DND-41 (cell line): ENCODE data around the gene USB1.

Experiments used
- ATAC-seq: fragments of 200-7000 bp; cut with Tn5 transposase; 3 replicates; pipeline ENCODE4 v1.9.1; 2021; ENCODE audit warnings: low read depth; ENCODE audit not compliant: insufficient read depth
- DNase-seq: peaks from one replicate; pipeline ENCODE4 v3.0.0-alpha.2; 2020
- H2AFZ ChIP-seq: 2 replicates; pipeline ENCODE4 v1.6.0; 2012; ENCODE audit warnings: low read depth, low read length
- H3K27ac ChIP-seq: 2 replicates; pipeline ENCODE4 v1.5.1; 2012; ENCODE audit warnings: low read length, inconsistent platforms
- H3K27me3 ChIP-seq: fragments of 200-600 bp; sonication (generic); 2 replicates; pipeline ENCODE4 v1.6.0; 2012; ENCODE audit warnings: low read length, mild to moderate bottlenecking, inconsistent platforms; ENCODE audit not compliant: insufficient read depth, poor library complexity
- H3K36me3 ChIP-seq: 2 replicates; pipeline ENCODE4 v1.5.1; 2012; ENCODE audit warnings: low read length, inconsistent platforms; ENCODE audit not compliant: insufficient read depth
- H3K4me1 ChIP-seq: 2 replicates; pipeline ENCODE4 v1.5.1; 2012; ENCODE audit warnings: mild to moderate bottlenecking, low read length; ENCODE audit not compliant: insufficient read depth
- H3K4me2 ChIP-seq: 2 replicates; pipeline ENCODE4 v1.6.0; 2012; ENCODE audit warnings: mild to moderate bottlenecking, moderate library complexity, low read length, inconsistent platforms; ENCODE audit not compliant: insufficient read depth
- H3K4me3 ChIP-seq, 2 experiments: fragments of 200-600 bp in 1 of 2; shearing (Covaris generic) in 1 of 2; 2 replicates each; pipeline ENCODE4 v1.5.1; 2012 to 2016; ENCODE audit warnings: inconsistent platforms in 2 of 2, low read length in 2 of 2, mild to moderate bottlenecking in 2 of 2, low read depth in 1 of 2, moderate library complexity in 1 of 2
- H3K79me2 ChIP-seq: 2 replicates; pipeline ENCODE4 v1.6.0; 2012; ENCODE audit warnings: low read length, inconsistent platforms; ENCODE audit not compliant: insufficient read depth
- H3K9ac ChIP-seq: 2 replicates; pipeline ENCODE4 v1.6.0; 2012; ENCODE audit warnings: low read depth, mild to moderate bottlenecking, inconsistent platforms, low read length, moderate library complexity
- H3K9me3 ChIP-seq: 2 replicates; pipeline ENCODE4 v1.5.1; 2012; ENCODE audit warnings: low read length, moderate library complexity, mild to moderate bottlenecking, inconsistent platforms; ENCODE audit not compliant: insufficient read depth, severe bottlenecking
- H4K20me1 ChIP-seq: 2 replicates; pipeline ENCODE4 v1.6.0; 2012; ENCODE audit warnings: low read length; ENCODE audit not compliant: insufficient read depth
- EZH2 ChIP-seq: IDR thresholded peaks from 3 replicates; pipeline ENCODE4 v1.6.1; 2012; ENCODE audit warnings: borderline replicate concordance, low read depth, mild to moderate bottlenecking, moderate library complexity, low read length, inconsistent platforms; ENCODE audit not compliant: severe bottlenecking
- TF ChIP-seq, protein P1 (sequence below): IDR thresholded peaks from 2 replicates; pipeline ENCODE4 v1.5.1; 2012; ENCODE audit warnings: borderline replicate concordance, low read length, moderate library complexity, mild to moderate bottlenecking; ENCODE audit not compliant: poor library complexity, severe bottlenecking; ENCODE audit errors: extremely low read depth

The USB1 gene, protein sequence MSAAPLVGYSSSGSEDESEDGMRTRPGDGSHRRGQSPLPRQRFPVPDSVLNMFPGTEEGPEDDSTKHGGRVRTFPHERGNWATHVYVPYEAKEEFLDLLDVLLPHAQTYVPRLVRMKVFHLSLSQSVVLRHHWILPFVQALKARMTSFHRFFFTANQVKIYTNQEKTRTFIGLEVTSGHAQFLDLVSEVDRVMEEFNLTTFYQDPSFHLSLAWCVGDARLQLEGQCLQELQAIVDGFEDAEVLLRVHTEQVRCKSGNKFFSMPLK

GRCh38 chr16:58000706-58001676 lies at the start of gene USB1:
Gene USB1, plus strand, starts transcription at chr16:58001407. Its CDS starts 77 bp downstream, at chr16:58001484.
- H3K27me3 ChIP-seq: no peaks in the 10 kb centered on the region
- ATAC-seq (peak; percentile 88), DNase-seq (peak; percentile 90)
- H3K4me3 ChIP-seq: peak within 1 kb of the TSS; percentile 85 to 98
- H3K79me2 ChIP-seq: peaks cover 22% of the 10 kb centered on the region
- peak within 1 kb of the TSS; percentile 86 for H3K27ac ChIP-seq
- H3K4me2 ChIP-seq: peak within 1 kb of the TSS; percentile 100
- peak within 1 kb of the TSS; percentile 94 for H2AFZ ChIP-seq
- no peaks in the 10 kb centered on the region for H3K9me3 ChIP-seq
- TF ChIP-seq, protein P1, sequence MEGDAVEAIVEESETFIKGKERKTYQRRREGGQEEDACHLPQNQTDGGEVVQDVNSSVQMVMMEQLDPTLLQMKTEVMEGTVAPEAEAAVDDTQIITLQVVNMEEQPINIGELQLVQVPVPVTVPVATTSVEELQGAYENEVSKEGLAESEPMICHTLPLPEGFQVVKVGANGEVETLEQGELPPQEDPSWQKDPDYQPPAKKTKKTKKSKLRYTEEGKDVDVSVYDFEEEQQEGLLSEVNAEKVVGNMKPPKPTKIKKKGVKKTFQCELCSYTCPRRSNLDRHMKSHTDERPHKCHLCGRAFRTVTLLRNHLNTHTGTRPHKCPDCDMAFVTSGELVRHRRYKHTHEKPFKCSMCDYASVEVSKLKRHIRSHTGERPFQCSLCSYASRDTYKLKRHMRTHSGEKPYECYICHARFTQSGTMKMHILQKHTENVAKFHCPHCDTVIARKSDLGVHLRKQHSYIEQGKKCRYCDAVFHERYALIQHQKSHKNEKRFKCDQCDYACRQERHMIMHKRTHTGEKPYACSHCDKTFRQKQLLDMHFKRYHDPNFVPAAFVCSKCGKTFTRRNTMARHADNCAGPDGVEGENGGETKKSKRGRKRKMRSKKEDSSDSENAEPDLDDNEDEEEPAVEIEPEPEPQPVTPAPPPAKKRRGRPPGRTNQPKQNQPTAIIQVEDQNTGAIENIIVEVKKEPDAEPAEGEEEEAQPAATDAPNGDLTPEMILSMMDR: peak; percentile 69
- TF ChIP-seq EZH2: no peak
- peaks cover 34% of the 10 kb centered on the region for H3K4me1 ChIP-seq
- H3K36me3 ChIP-seq: peaks cover 52% of the 10 kb centered on the region
- peaks cover 10% of the 10 kb centered on the region; the same call in 1 of the 2 replicates for H4K20me1 ChIP-seq
- H3K9ac ChIP-seq: peak within 1 kb of the TSS; percentile 72

DNA sequence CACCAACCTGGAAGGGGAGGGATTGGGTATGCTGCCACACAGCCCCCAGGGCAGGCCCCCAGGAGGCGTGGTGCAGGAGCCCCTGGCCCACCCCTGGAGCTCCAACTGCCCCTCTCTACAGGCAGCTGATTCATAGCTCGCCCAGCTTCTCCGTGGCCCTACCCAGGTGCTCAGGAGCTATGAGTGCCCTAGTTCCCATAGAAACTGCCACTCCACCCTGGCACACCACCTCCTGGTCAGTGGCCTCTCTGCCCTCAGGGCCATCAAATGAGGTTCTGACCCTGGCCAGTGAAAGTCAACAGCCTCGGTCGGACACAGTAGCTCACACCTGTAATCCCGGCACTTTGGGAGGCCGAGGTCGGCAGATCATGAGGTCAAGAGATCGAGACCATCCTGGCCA lies 48.3 kb upstream of the USB1 start:
- H3K4me3 ChIP-seq: no peak overlapping the region
- TF ChIP-seq, protein P1: no peak
- TF ChIP-seq EZH2: no peak
- no peak overlapping the region for H2AFZ ChIP-seq
- H3K9ac ChIP-seq: no peak overlapping the region
- H3K27ac ChIP-seq: no peak overlapping the region
- no peaks in the 10 kb centered on the region for H3K27me3 ChIP-seq
- H3K9me3 ChIP-seq: no peaks in the 10 kb centered on the region
- ATAC-seq (no peak), DNase-seq (no peak)
- H3K4me2 ChIP-seq: no peak overlapping the region
- no peaks in the 10 kb centered on the region for H3K36me3 ChIP-seq
- H4K20me1 ChIP-seq: no peaks in the 10 kb centered on the region
- H3K4me1 ChIP-seq: no peaks in the 10 kb centered on the region
- no peaks in the 10 kb centered on the region for H3K79me2 ChIP-seq

- no peak for DNase-seq
- H3K4me1 ChIP-seq: no peaks in the 10 kb centered on the region
- no peaks in the 10 kb centered on the region for H3K36me3 ChIP-seq
- no peak overlapping the region for H3K4me2 ChIP-seq
- H4K20me1 ChIP-seq: no peaks in the 10 kb centered on the region
- H3K9ac ChIP-seq: no peak overlapping the region
- no peak overlapping the region for H3K27ac ChIP-seq
- no peak overlapping the region for H2AFZ ChIP-seq
- H3K9me3 ChIP-seq: no peaks in the 10 kb centered on the region
- no peaks in the 10 kb centered on the region for H3K79me2 ChIP-seq
- no peak overlapping the region for H3K4me3 ChIP-seq
- TF ChIP-seq, protein P1: no peak
- no peaks in the 10 kb centered on the region for H3K27me3 ChIP-seq
- no peak for ATAC-seq
Observed at GRCh38 chr16:57953857-57954256, 47.4 kb upstream of the USB1 start.
